GM23338 (cell line): ENCODE measurements around the gene MED28. TPM values are rescaled to one million over a fixed set of nuclear protein-coding genes. Genes with fewer than 3 reads are reported as not detected.

Experiments used
- ATAC-seq: fragments of 200-7000 bp; cut with Tn5 transposase; 3 replicates; pipeline ENCODE4 v1.9.1; 2020
- DNase-seq: peaks from one replicate; pipeline ENCODE4 v3.0.0-alpha.2; 2015; ENCODE audit warnings: low spot score
- H2AFZ ChIP-seq: fragments of 200-600 bp; sonication (generic); 2 replicates; pipeline ENCODE4 v1.8.0; 2016; ENCODE audit warnings: antibody characterized with exemption, mild to moderate bottlenecking, moderate library complexity
- H3F3A ChIP-seq: fragments of 200-600 bp; sonication (generic); replicated peaks from 2 replicates; pipeline ENCODE4 v1.8.0; 2017; ENCODE audit warnings: antibody characterized with exemption, mixed run types, low read depth
- H3K27ac ChIP-seq: fragments of 200-600 bp; sonication (generic); 2 replicates; pipeline ENCODE4 v1.6.1; 2016; ENCODE audit warnings: low read depth
- H3K27me3 ChIP-seq: fragments of 200-600 bp; sonication (generic); 2 replicates; pipeline ENCODE4 v1.8.0; 2016; ENCODE audit warnings: mild to moderate bottlenecking, mixed run types, moderate library complexity; ENCODE audit not compliant: insufficient read depth
- H3K36me3 ChIP-seq: fragments of 200-600 bp; sonication (generic); 2 replicates; pipeline ENCODE4 v1.8.0; 2016; ENCODE audit warnings: mild to moderate bottlenecking; ENCODE audit not compliant: insufficient read depth
- H3K4me1 ChIP-seq: fragments of 200-600 bp; sonication (generic); 2 replicates; pipeline ENCODE4 v1.8.0; 2016; ENCODE audit warnings: mild to moderate bottlenecking, moderate library complexity; ENCODE audit not compliant: insufficient read depth
- H3K4me2 ChIP-seq: fragments of 200-600 bp; sonication (generic); 2 replicates; pipeline ENCODE4 v1.7.1; 2017; ENCODE audit warnings: mixed run types
- H3K4me3 ChIP-seq: fragments of 200-600 bp; sonication (generic); 2 replicates; pipeline ENCODE4 v1.6.1; 2016; ENCODE audit warnings: mixed run types
- H3K79me2 ChIP-seq: fragments of 200-600 bp; sonication (generic); replicated peaks from 2 replicates; pipeline ENCODE4 v1.8.0; 2017; ENCODE audit warnings: mild to moderate bottlenecking; ENCODE audit not compliant: insufficient read depth
- H3K9me2 ChIP-seq: fragments of 200-600 bp; sonication (generic); 2 replicates; pipeline ENCODE4 v1.8.0; 2017; ENCODE audit not compliant: insufficient read depth
- H4K20me1 ChIP-seq: fragments of 200-600 bp; sonication (generic); replicated peaks from 2 replicates; pipeline ENCODE4 v1.8.0; 2017; ENCODE audit warnings: mild to moderate bottlenecking; ENCODE audit not compliant: insufficient read depth
- H3K27ac Mint-ChIP-seq: 2 replicates; pipeline ENCODE4 v1.8.0; 2020; ENCODE audit warnings: inconsistent platforms, mild to moderate bottlenecking, moderate library complexity, mixed read lengths
- H3K27me3 Mint-ChIP-seq: 3 replicates; pipeline ENCODE4 v1.8.0; 2022; ENCODE audit warnings: low read depth, mild to moderate bottlenecking, moderate library complexity, mixed read lengths, inconsistent platforms; ENCODE audit not compliant: insufficient read depth, poor library complexity
- H3K36me3 Mint-ChIP-seq: 3 replicates; pipeline ENCODE4 v1.8.0; 2021; ENCODE audit warnings: low read depth, mild to moderate bottlenecking, inconsistent platforms, moderate library complexity, mixed read lengths
- H3K4me1 Mint-ChIP-seq: 3 replicates; pipeline ENCODE4 v1.8.0; 2020; ENCODE audit warnings: mild to moderate bottlenecking, inconsistent platforms, mixed read lengths
- H3K4me3 Mint-ChIP-seq: 3 replicates; pipeline ENCODE4 v1.8.0; 2021; ENCODE audit warnings: moderate library complexity, mild to moderate bottlenecking, inconsistent platforms, mixed read lengths
- H3K9me3 Mint-ChIP-seq: 3 replicates; pipeline ENCODE4 v1.8.0; 2020; ENCODE audit warnings: moderate library complexity, mild to moderate bottlenecking, inconsistent platforms, mixed read lengths
- CREB1 ChIP-seq: fragments of 250-450 bp; sonication (Bioruptor Pico); IDR thresholded peaks from 2 replicates; pipeline ENCODE4 v1.5.0; 2020; ENCODE audit warnings: low read depth, mild to moderate bottlenecking, moderate library complexity
- EZH2 ChIP-seq: fragments of 200-600 bp; sonication (generic); IDR thresholded peaks from one replicate; pipeline ENCODE4 v1.8.0; 2017; ENCODE audit warnings: antibody characterized with exemption, mild to moderate bottlenecking, low read depth; ENCODE audit not compliant: unreplicated experiment
- EZH2phosphoT487 ChIP-seq: fragments of 200-600 bp; sonication (generic); IDR thresholded peaks from one replicate; pipeline ENCODE4 v1.8.1; 2018; ENCODE audit warnings: antibody characterized with exemption; ENCODE audit not compliant: unreplicated experiment
- JUNB ChIP-seq: IDR thresholded peaks from one replicate; pipeline ENCODE4 v1.6.1; 2016; ENCODE audit warnings: antibody characterized with exemption; ENCODE audit not compliant: unreplicated experiment
- NANOG ChIP-seq: IDR thresholded peaks from 2 replicates; pipeline ENCODE4 v1.6.1; 2016; ENCODE audit warnings: antibody characterized with exemption, borderline replicate concordance
- POLR2AphosphoS5 ChIP-seq: IDR thresholded peaks from 2 replicates; pipeline ENCODE4 v1.6.1; 2016; ENCODE audit warnings: antibody characterized with exemption, low read depth
- STAT1 ChIP-seq: IDR thresholded peaks from one replicate; pipeline ENCODE4 v1.6.1; 2016; ENCODE audit warnings: antibody characterized with exemption; ENCODE audit not compliant: unreplicated experiment
- ZNF114 ChIP-seq: fragments of 250-450 bp; sonication (Bioruptor Pico); IDR thresholded peaks from 2 replicates; pipeline ENCODE4 v1.5.0; 2020; ENCODE audit warnings: mild to moderate bottlenecking, moderate library complexity
- ZNF331 ChIP-seq: fragments of 250-450 bp; sonication (Bioruptor Pico); IDR thresholded peaks from 2 replicates; pipeline ENCODE4 v1.5.0; 2020; ENCODE audit warnings: low read depth, mild to moderate bottlenecking, moderate library complexity
- polyA plus RNA-seq: library from polyadenylated mRNA; unstranded; fragments of >200 nt; fragmentation: Nextera tagmentation; extraction: Ambion mirVana; gene quantifications from 2 replicates; pipeline ENCODE4 v1.2.1, GENCODE V29; 2016
- total RNA-seq: library from RNA; depleted of rRNA; stranded (reverse); fragments of >200 nt; shearing (Covaris generic); gene quantifications from 2 replicates; pipeline ENCODE4 v1.2.3, GENCODE V29; 2014
- TF ChIP-seq, protein P1 (sequence below), 2 experiments: fragments of 200-600 bp in 1 of 2; sonication (generic) in 1 of 2; conservative IDR thresholded peaks; 2 replicates each; pipeline versions ENCODE4 v1.5.1 to v1.6.1; 2016 to 2017; ENCODE audit warnings: antibody characterized with exemption in 2 of 2, low read depth in 2 of 2, mild to moderate bottlenecking in 2 of 2, moderate library complexity in 1 of 2
- TF ChIP-seq, protein P2 (sequence below): IDR thresholded peaks from 2 replicates; pipeline ENCODE4 v1.6.1; 2016; ENCODE audit warnings: antibody characterized with exemption
- TF ChIP-seq, protein P3 (sequence below): IDR thresholded peaks from one replicate; pipeline ENCODE4 v1.6.1; 2018; ENCODE audit warnings: antibody characterized with exemption; ENCODE audit not compliant: unreplicated experiment

MED28 gene
- total and polyA plus RNA-seq, 2 experiments from 2014 or later: 24.0 to 60.9 TPM

DNA sequence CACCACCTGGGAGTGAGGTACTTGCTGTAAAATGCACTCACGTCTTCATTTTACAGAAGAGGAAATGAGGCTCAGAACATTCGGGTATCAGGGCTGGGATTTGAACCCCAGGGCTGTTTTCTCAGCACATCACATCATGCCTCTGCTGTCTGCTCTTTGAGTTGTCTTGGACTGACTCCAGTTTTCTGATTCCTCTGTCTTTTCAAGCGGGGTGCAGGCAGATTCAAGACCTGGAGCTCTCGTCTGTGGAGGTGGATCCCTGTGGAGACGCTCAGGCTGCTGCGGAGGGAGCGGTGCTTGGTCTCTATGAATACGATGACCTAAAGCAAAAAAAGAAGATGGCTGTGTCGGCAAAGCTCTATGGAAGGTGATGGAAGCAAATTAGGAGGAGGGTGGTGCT, 31.2 kb upstream of the MED28 start (continued):
- TF ChIP-seq JUNB (no peak), ZNF114 (CRISPR knock-in tag) (no peak), EZH2 (no peak), NANOG (no peak), STAT1 (no peak), POLR2AphosphoS5 (no peak), ZNF331 (CRISPR knock-in tag) (no peak)
- TF ChIP-seq, protein P1, sequence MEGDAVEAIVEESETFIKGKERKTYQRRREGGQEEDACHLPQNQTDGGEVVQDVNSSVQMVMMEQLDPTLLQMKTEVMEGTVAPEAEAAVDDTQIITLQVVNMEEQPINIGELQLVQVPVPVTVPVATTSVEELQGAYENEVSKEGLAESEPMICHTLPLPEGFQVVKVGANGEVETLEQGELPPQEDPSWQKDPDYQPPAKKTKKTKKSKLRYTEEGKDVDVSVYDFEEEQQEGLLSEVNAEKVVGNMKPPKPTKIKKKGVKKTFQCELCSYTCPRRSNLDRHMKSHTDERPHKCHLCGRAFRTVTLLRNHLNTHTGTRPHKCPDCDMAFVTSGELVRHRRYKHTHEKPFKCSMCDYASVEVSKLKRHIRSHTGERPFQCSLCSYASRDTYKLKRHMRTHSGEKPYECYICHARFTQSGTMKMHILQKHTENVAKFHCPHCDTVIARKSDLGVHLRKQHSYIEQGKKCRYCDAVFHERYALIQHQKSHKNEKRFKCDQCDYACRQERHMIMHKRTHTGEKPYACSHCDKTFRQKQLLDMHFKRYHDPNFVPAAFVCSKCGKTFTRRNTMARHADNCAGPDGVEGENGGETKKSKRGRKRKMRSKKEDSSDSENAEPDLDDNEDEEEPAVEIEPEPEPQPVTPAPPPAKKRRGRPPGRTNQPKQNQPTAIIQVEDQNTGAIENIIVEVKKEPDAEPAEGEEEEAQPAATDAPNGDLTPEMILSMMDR (conservative IDR thresholded peaks at IDR 0.05; ENCODE audit: low read depth in 2 of 2): no peak
- TF ChIP-seq, protein P2, sequence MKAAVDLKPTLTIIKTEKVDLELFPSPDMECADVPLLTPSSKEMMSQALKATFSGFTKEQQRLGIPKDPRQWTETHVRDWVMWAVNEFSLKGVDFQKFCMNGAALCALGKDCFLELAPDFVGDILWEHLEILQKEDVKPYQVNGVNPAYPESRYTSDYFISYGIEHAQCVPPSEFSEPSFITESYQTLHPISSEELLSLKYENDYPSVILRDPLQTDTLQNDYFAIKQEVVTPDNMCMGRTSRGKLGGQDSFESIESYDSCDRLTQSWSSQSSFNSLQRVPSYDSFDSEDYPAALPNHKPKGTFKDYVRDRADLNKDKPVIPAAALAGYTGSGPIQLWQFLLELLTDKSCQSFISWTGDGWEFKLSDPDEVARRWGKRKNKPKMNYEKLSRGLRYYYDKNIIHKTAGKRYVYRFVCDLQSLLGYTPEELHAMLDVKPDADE: no peak

DNA sequence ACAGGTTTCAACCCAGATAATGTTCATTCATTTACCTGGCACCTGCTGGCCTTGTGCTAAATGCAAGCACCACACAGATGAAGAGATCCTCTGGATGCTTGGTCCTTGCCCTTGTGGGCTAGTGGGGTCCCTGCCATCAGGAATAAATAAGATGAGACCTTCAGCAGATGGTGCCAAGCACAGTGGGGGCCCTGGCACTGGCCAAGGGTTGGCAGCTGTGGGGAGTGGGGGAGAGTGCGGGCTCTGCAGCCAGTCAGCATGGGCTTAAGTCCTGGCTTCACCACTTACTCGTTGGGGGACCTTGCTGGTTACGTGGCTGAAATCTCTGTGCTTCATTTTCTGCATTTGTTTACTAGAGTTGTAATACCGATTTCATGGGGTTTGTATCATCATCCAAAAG, 30.5 kb upstream of the MED28 start:
- peaks cover 39% of the 10 kb centered on the region for H3K36me3 ChIP-seq
- TF ChIP-seq EZH2phosphoT487 (no peak), JUNB (no peak), ZNF114 (CRISPR knock-in tag) (no peak), ZNF331 (CRISPR knock-in tag) (no peak), POLR2AphosphoS5 (no peak), EZH2 (no peak), STAT1 (no peak), CREB1 (no peak), NANOG (no peak)
- TF ChIP-seq, protein P3, sequence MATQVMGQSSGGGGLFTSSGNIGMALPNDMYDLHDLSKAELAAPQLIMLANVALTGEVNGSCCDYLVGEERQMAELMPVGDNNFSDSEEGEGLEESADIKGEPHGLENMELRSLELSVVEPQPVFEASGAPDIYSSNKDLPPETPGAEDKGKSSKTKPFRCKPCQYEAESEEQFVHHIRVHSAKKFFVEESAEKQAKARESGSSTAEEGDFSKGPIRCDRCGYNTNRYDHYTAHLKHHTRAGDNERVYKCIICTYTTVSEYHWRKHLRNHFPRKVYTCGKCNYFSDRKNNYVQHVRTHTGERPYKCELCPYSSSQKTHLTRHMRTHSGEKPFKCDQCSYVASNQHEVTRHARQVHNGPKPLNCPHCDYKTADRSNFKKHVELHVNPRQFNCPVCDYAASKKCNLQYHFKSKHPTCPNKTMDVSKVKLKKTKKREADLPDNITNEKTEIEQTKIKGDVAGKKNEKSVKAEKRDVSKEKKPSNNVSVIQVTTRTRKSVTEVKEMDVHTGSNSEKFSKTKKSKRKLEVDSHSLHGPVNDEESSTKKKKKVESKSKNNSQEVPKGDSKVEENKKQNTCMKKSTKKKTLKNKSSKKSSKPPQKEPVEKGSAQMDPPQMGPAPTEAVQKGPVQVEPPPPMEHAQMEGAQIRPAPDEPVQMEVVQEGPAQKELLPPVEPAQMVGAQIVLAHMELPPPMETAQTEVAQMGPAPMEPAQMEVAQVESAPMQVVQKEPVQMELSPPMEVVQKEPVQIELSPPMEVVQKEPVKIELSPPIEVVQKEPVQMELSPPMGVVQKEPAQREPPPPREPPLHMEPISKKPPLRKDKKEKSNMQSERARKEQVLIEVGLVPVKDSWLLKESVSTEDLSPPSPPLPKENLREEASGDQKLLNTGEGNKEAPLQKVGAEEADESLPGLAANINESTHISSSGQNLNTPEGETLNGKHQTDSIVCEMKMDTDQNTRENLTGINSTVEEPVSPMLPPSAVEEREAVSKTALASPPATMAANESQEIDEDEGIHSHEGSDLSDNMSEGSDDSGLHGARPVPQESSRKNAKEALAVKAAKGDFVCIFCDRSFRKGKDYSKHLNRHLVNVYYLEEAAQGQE: no peak
- TF ChIP-seq, protein P1 (conservative IDR thresholded peaks at IDR 0.05; ENCODE audit: low read depth in 2 of 2): no peak

More for the DNA sequence above, 30.5 kb upstream of the MED28 start:
- ATAC-seq (no peak), DNase-seq (no peak)
- Histone ChIP-seq H3K27me3 (no peaks in the 10 kb centered on the region), H3K4me1 (no peaks in the 10 kb centered on the region), H3K9me2 (no peaks in the 10 kb centered on the region), H3K27ac (peak overlapping the region; percentile 78; the same call in 1 of the 2 replicates), H3F3A (no peaks in the 10 kb centered on the region), H3K4me3 (no peak overlapping the region), H2AFZ (no peak overlapping the region), H3K4me2 (no peak overlapping the region), H4K20me1 (no peaks in the 10 kb centered on the region; the same call in 1 of the 2 replicates), H3K79me2 (peaks cover 3% of the 10 kb centered on the region)
- Mint-ChIP-seq H3K4me3 (no peak overlapping the region), H3K9me3 (no peaks in the 10 kb centered on the region), H3K27ac (peak overlapping the region; percentile 78), H3K36me3 (peaks cover 79% of the 10 kb centered on the region), H3K4me1 (peaks cover 20% of the 10 kb centered on the region), H3K27me3 (peaks cover 3% of the 10 kb centered on the region)
